Thyroid gland (tissue), 4 donors: Measurements from ENCODE around the gene SPG7. TPM values are rescaled to one million over a fixed set of nuclear protein-coding genes. Genes with fewer than 3 reads are reported as not detected.
A peak's percentile ranks its signal among the peaks of the same experiment; 100 is the strongest.

ENCODE experiments used
- DNase-seq, 2 donors: peaks; one replicate each; pipeline ENCODE4 v3.0.0-alpha.2; 2019
- H3K27ac ChIP-seq, 3 donors: fragments of 200-600 bp; sonication (generic); 1 replicate in 2 of 3; 2 replicates in 1 of 3; pipeline ENCODE4 v1.5.1; 2016 to 2019; ENCODE audit warnings: mild to moderate bottlenecking in 1 of 3, moderate library complexity in 1 of 3
- H3K27me3 ChIP-seq: fragments of 200-600 bp; sonication (generic); one replicate; pipeline ENCODE4 v1.5.1; 2019
- H3K36me3 ChIP-seq, 2 donors: fragments of 200-600 bp; sonication (generic); one replicate each; pipeline ENCODE4 v1.5.1; 2016 to 2019
- H3K4me1 ChIP-seq, 2 donors: fragments of 200-600 bp; sonication (generic); one replicate each; pipeline ENCODE4 v1.5.1; 2017 to 2019
- H3K4me3 ChIP-seq, 3 donors: fragments of 200-600 bp; sonication (generic); replicated peaks in 1 of 3; 1 replicate in 2 of 3; 2 replicates in 1 of 3; pipeline ENCODE4 v1.5.1; 2016; ENCODE audit warnings: mild to moderate bottlenecking in 1 of 3
- H3K9me3 ChIP-seq: fragments of 200-600 bp; sonication (generic); one replicate; pipeline ENCODE4 v1.5.1; 2017
- POLR2A ChIP-seq, 2 donors: fragments of 450-650 bp; IDR thresholded peaks; one replicate each; pipeline ENCODE4 v1.6.1; 2017; ENCODE audit warnings: antibody characterized with exemption in 2 of 2, mild to moderate bottlenecking in 2 of 2, moderate library complexity in 1 of 2
- WGBS, 2 donors: methylation state at CpG; one replicate each; pipeline ENCODE4 v1.1.5; 2017; 5-methylcytosine and 5-hydroxymethylcytosine counted together
- intact Hi-C: fragments of 100-400 bp; cut with DNase I; formaldehyde crosslinking; loops from one replicate; pipeline ENCODE4 v1.15.1; 2023
- total RNA-seq, 4 donors: library from RNA; depleted of rRNA; stranded (reverse); fragments of >200 nt; gene quantifications; one replicate each; pipeline ENCODE4 v1.2.3, GENCODE V29; 2016
- TF ChIP-seq, protein P1 (sequence below), 6 experiments: fragments of 200-600 bp in 3 of 6; fragments of 450-650 bp in 3 of 6; sonication (generic) in 3 of 6; IDR thresholded peaks; one replicate each; pipeline ENCODE4 v1.5.1; 2016 to 2019; ENCODE audit warnings: antibody characterized with exemption in 6 of 6, mild to moderate bottlenecking in 2 of 6, inconsistent platforms in 1 of 6, moderate library complexity in 1 of 6

SPG7 gene
- total RNA-seq, 4 donors from 2014 or later = 218 to 392 (median 285) TPM

GRCh38 chr16:89517128-89517527 lies 8.9 kb downstream of the SPG7 start:
- Histone ChIP-seq H3K9me3 (no peaks in the 10 kb centered on the region), H3K27ac (no peak overlapping the region), H3K4me1 (no peaks in the 10 kb centered on the region), H3K27me3 (no peaks in the 10 kb centered on the region), H3K4me3 (no peak overlapping the region), H3K36me3 (peaks cover 12 to 54% of the 10 kb centered on the region in 2 donors)
- intact Hi-C loops = no loop called here
- TF ChIP-seq, protein P1, sequence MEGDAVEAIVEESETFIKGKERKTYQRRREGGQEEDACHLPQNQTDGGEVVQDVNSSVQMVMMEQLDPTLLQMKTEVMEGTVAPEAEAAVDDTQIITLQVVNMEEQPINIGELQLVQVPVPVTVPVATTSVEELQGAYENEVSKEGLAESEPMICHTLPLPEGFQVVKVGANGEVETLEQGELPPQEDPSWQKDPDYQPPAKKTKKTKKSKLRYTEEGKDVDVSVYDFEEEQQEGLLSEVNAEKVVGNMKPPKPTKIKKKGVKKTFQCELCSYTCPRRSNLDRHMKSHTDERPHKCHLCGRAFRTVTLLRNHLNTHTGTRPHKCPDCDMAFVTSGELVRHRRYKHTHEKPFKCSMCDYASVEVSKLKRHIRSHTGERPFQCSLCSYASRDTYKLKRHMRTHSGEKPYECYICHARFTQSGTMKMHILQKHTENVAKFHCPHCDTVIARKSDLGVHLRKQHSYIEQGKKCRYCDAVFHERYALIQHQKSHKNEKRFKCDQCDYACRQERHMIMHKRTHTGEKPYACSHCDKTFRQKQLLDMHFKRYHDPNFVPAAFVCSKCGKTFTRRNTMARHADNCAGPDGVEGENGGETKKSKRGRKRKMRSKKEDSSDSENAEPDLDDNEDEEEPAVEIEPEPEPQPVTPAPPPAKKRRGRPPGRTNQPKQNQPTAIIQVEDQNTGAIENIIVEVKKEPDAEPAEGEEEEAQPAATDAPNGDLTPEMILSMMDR (IDR thresholded peaks at IDR 0.05) = no peak
- TF ChIP-seq POLR2A (IDR thresholded peaks at IDR 0.05) = no peak
- DNase-seq = no peak
- WGBS, 2 donors = 84 to 96% methylated on average over 9 of the region's 9 CpGs

GRCh38 chr16:89519881-89520280 lies 11.7 kb downstream of the SPG7 start:
- no peak for TF ChIP-seq POLR2A (IDR thresholded peaks at IDR 0.05)
- TF ChIP-seq, protein P1 (IDR thresholded peaks at IDR 0.05) = no peak
- WGBS, 2 donors = 80 to 92% methylated on average over 15 of the region's 15 CpGs
- Histone ChIP-seq H3K36me3 (peaks cover 25 to 61% of the 10 kb centered on the region in 2 donors), H3K27me3 (no peaks in the 10 kb centered on the region), H3K4me3 (no peak overlapping the region), H3K9me3 (no peaks in the 10 kb centered on the region), H3K4me1 (no peaks in the 10 kb centered on the region), H3K27ac (no peak overlapping the region)
- DNase-seq = no peak
- intact Hi-C loops = no loop called here

DNA sequence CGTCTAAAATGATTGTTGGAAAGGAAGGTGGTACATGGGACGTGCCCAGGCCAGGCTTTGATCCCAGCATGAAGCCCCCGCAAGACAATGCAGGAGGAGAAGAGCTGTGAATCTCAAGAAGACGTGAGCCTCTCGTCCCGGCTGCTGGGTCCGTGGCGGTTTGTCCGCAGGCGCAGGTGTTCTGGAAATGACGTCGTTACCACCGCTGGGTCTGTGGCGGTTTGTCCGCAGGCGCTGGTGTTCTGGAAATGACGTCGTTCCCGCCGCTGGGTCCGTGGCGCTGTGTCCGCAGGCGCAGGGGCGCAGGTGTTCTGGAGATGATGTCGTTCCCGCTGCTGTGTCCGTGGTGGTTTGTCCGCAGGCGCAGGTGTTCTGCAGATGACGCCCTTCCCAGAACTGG lies 14.1 kb downstream of the SPG7 start:
- no peaks in the 10 kb centered on the region for H3K9me3 ChIP-seq
- H3K27me3 ChIP-seq = no peaks in the 10 kb centered on the region
- 95 to 97% methylated on average over 26 to 29 of the region's 31 CpGs for WGBS, 2 donors
- peaks cover 34 to 69% of the 10 kb centered on the region in 2 donors for H3K36me3 ChIP-seq
- no peak overlapping the region for H3K27ac ChIP-seq
- no peak overlapping the region for H3K4me3 ChIP-seq
- TF ChIP-seq, protein P1 (IDR thresholded peaks at IDR 0.05) = no peak
- no peak for TF ChIP-seq POLR2A (IDR thresholded peaks at IDR 0.05)
- intact Hi-C loops = no loop called here
- H3K4me1 ChIP-seq = no peaks in the 10 kb centered on the region
- DNase-seq = no peak

DNA sequence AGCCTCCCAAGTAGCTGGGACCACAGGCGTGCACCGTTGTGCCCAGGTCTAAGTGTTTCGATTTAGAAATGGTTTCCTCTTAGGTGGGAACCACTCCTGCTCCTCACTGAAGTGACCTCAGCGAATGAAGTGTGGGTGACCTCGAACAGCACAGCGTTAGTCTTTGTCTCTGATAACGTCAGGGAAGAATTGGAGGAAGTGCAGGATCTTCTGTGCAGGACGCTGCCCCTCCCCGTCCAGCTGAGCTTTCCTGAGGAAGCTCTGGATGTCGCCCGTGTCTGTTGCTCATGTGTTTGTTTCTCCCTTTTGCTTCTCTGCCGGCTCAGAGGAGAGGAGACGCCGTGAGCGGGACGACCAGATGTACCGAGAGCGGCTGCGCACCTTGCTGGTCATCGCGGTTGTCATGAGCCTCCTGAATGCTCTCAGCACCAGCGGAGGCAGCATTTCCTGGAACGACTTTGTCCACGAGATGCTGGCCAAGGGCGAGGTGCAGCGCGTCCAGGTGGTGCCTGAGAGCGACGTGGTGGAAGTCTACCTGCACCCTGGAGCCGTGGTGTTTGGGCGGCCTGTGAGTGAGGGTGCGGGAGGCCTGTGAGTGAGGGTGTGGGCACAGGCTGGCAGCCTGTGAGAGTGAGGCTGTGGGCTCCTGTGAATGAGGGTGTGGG lies 15.6 kb downstream of the SPG7 start:
- no peak for DNase-seq
- Histone ChIP-seq H3K27me3 (no peaks in the 10 kb centered on the region), H3K9me3 (no peaks in the 10 kb centered on the region), H3K27ac (peak overlapping the region in 1 of 3 donors; percentile 31), H3K4me3 (no peak overlapping the region), H3K4me1 (no peaks in the 10 kb centered on the region), H3K36me3 (peaks cover 38 to 69% of the 10 kb centered on the region in 2 donors)
- intact Hi-C loops = no loop called here
- WGBS, 2 donors = 78 to 81% methylated on average over 32 of the region's 32 CpGs
- TF ChIP-seq POLR2A (IDR thresholded peaks at IDR 0.05) = no peak
- TF ChIP-seq, protein P1 (IDR thresholded peaks at IDR 0.05) = no peak

DNA sequence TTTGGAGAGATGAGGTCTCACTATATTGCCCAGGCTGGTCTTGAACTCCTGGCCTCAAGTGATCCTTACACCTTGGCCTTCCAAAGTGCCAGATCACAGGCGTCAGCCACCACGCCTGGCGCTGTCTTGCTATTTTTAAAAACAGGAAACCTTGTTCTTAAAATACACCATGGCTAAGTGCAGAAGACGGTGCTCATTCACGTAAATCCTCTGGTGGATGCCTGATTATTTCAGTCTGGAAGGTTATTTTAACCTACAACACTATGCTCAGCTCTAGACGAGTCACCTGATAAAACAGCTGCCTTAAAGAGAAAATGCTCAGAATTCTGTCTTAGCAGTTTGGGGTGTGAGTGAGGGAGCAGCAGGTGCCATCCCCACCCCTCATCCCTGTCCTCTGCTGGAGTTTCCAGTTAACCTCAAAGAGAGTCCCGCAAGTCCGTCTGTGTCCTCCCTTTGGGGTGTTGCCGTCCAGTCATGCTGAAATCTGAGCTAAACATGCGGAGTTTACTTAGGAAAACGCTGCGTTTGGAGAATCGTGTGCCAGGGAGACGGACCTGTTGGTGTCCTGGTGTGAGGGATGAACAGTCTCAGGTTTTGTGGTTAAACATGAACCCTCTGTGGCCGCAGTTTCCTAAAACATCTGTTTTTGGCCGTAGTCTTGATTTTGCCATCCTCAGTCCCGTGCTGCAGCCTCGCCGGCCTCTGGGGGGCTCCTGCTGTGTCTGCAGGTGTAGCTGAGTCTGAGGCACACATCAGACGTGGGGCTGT lies 17.1 kb downstream of the SPG7 start:
- H3K27me3 ChIP-seq = no peaks in the 10 kb centered on the region
- TF ChIP-seq, protein P1 (IDR thresholded peaks at IDR 0.05) = no peak
- no peak for TF ChIP-seq POLR2A (IDR thresholded peaks at IDR 0.05)
- H3K4me1 ChIP-seq = no peaks in the 10 kb centered on the region
- H3K4me3 ChIP-seq = no peak overlapping the region
- H3K9me3 ChIP-seq = no peaks in the 10 kb centered on the region
- H3K36me3 ChIP-seq = peaks cover 38 to 71% of the 10 kb centered on the region in 2 donors
- 84 to 88% methylated on average over 20 of the region's 20 CpGs for WGBS, 2 donors
- DNase-seq = no peak
- intact Hi-C loops = no loop called here
- no peak overlapping the region for H3K27ac ChIP-seq
